ENCODE measurements around the gene LDLRAD4.
A peak's percentile ranks its signal among the peaks of the same experiment; 100 is the strongest.

LDLRAD4 gene

GRCh38 chr18:13241083-13241892 lies 22.7 kb downstream of the LDLRAD4 start:
- TF ChIP-seq, protein P1, sequence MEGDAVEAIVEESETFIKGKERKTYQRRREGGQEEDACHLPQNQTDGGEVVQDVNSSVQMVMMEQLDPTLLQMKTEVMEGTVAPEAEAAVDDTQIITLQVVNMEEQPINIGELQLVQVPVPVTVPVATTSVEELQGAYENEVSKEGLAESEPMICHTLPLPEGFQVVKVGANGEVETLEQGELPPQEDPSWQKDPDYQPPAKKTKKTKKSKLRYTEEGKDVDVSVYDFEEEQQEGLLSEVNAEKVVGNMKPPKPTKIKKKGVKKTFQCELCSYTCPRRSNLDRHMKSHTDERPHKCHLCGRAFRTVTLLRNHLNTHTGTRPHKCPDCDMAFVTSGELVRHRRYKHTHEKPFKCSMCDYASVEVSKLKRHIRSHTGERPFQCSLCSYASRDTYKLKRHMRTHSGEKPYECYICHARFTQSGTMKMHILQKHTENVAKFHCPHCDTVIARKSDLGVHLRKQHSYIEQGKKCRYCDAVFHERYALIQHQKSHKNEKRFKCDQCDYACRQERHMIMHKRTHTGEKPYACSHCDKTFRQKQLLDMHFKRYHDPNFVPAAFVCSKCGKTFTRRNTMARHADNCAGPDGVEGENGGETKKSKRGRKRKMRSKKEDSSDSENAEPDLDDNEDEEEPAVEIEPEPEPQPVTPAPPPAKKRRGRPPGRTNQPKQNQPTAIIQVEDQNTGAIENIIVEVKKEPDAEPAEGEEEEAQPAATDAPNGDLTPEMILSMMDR (conservative IDR thresholded peaks at IDR 0.05) = no peak
- no peak for TF ChIP-seq ZFX (IDR thresholded peaks at IDR 0.05)
- no peak overlapping the region for H3K27ac ChIP-seq

DNA sequence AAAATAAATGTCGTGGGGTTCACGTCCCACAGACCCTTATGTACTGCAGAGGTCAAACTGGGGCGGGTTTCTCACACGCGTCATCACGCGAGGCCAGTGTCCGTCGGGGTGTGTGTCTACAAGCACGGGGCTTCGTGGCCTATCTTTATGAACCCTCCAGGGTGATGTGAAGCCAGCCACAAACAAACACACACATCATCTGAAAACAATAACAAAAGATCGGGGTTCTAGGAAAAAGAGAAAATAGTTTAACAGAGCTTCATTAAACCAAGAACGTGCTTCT lies 23.3 kb downstream of the LDLRAD4 start:
- TF ChIP-seq, protein P1 (conservative IDR thresholded peaks at IDR 0.05) = no peak
- no peak for TF ChIP-seq ZFX (IDR thresholded peaks at IDR 0.05)
- no peak overlapping the region for H3K27ac ChIP-seq

DNA sequence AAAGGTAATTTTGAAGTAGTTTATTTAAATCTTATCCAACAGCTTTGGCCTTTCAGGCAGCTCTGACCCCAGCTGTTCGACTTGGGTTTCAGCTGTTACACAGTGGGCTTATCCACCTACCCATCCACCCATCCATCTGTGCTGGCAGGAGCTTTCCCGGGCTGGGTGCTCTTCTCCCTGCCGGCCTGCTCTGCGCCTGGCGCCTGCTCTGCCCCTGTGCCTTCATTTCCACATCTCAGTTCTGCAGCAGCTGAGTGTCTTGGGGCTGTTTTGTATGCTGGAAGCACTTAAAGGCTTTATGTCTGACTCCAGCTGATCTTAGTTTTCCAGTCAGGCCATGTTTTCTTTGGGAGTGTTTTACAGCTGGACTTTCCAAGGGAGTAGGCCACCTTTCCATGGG lies 24.2 kb downstream of the LDLRAD4 start:
- no peak overlapping the region for H3K27ac ChIP-seq
- no peak for TF ChIP-seq ZFX (IDR thresholded peaks at IDR 0.05)
- TF ChIP-seq, protein P1 (conservative IDR thresholded peaks at IDR 0.05) = no peak

- TF ChIP-seq, protein P1 (conservative IDR thresholded peaks at IDR 0.05) = no peak
- TF ChIP-seq ZFX (IDR thresholded peaks at IDR 0.05) = no peak
- no peak overlapping the region for H3K27ac ChIP-seq
Observed at GRCh38 chr18:13243363-13243762, 24.8 kb downstream of the LDLRAD4 start.

DNA sequence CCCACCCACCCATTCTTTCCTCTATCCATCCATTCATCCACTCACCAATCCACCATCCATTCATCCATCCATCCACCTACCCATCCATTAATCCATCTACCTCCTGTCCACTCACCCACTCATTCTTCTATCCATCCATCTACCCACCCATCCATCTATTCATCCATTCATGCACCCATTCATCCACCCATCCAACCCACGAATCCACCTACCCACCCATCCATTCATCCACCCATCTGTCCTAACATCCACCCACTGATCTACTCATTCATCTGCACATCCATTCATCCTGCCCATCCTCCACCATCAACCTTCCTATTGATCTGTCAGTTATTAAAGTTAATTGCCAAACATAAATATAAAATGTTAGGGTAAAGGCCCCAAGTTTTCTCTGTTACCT lies 25.6 kb downstream of the LDLRAD4 start:
- no peak for TF ChIP-seq ZFX (IDR thresholded peaks at IDR 0.05)
- TF ChIP-seq, protein P1 (conservative IDR thresholded peaks at IDR 0.05) = no peak
- no peak overlapping the region for H3K27ac ChIP-seq

DNA sequence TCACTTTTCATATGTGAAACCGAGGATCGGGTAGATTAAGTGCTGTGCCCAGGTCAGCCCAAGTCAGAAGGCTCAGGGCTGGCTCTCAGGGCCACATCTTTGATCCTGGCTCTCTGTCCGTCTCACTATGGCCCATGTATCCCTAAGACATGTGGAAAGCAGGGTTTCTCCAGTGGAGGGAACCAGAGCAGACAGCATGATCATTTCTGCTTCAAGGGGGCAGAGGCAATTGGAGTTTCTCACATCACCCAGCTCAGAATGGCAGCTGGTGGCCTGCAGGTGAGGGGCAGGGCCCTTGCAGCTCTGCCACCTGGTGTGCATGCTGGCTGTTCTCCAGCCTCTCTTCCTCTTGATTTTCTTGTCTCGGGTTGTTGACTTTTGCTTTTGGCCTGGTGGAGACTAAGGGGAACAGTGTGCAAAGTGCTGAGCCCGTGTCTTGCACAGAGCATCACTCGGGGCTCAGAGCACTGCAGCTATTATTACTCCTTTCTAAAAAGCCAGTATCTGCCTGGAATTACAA lies 27.0 kb downstream of the LDLRAD4 start:
- peak overlapping the region; percentile 8; the same call in 1 of the 2 replicates for H3K27ac ChIP-seq
- no peak for TF ChIP-seq ZFX (IDR thresholded peaks at IDR 0.05)
- TF ChIP-seq, protein P1 (conservative IDR thresholded peaks at IDR 0.05) = no peak

DNA sequence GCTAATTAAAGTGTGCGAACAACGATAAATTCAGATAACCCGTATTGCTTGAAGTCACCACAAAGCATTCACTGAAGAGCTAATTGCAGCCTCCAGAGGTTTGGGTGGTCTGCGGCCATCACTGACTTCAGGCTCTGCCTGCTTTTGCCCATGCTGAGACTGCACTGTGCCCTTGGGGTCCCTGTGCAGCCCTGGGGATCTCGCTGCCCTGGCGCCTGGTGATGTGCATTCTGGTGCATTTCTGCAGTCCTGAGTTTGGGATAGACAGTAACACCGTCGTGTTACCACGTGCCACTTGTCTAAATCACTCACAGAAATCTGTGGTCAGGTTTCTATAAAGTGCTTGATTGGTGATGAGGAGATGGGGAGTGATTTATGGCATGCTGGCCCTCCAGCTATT lies 27.6 kb downstream of the LDLRAD4 start:
- H3K27ac ChIP-seq = no peak overlapping the region
- TF ChIP-seq, protein P1 (conservative IDR thresholded peaks at IDR 0.05) = no peak
- no peak for TF ChIP-seq ZFX (IDR thresholded peaks at IDR 0.05)
